GM21515 (cell line): Measurements from ENCODE around the gene KRTAP10-1.
"Not testable (repeated sequence)": the region's sequence is repeated elsewhere in the genome, so short reads cannot be mapped to it uniquely, and the experiment has no call there.

Source experiments
- ATAC-seq: cut with Tn5 transposase; IDR thresholded peaks from one replicate; pipeline ENCODE4 v1.9.1; 2021; ENCODE audit not compliant: unreplicated experiment

Gene KRTAP10-1

DNA sequence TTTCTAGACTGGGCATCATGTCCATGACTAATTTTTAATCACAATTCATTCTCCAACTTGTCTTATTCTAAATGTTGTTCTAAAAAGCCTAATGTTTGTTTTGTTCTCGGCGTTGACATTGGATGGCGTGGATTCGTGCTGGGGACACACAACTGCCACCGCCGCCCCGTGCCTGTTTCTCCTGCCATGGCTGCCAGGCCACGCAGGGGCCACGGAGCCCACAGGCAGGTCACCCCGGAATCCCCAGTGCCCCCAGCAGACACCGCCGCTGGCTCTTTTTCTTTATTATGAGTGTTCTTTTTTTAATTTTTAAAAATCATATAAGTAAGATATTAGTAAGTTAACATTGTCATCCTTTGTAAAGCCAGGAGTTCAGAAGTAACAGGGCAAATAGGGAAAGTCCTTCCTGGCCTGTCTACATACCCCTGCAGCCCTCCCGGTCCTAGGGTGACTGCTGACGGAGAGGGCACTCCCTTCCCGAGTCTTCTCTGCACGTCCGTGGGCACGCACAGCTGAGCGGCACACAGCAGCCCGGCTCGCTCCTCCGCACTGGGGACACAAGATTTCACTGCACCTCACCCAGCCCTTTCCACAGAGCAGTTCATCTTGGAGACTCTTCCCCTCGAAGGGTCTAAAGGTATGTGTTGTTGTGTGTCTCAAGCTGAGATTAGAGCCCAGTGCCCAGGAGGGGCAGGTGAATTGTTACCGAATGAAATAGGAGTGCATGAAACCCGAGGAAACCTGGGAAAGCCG, 32.1 kb downstream of the KRTAP10-1 start:
- ATAC-seq: no peak

DNA sequence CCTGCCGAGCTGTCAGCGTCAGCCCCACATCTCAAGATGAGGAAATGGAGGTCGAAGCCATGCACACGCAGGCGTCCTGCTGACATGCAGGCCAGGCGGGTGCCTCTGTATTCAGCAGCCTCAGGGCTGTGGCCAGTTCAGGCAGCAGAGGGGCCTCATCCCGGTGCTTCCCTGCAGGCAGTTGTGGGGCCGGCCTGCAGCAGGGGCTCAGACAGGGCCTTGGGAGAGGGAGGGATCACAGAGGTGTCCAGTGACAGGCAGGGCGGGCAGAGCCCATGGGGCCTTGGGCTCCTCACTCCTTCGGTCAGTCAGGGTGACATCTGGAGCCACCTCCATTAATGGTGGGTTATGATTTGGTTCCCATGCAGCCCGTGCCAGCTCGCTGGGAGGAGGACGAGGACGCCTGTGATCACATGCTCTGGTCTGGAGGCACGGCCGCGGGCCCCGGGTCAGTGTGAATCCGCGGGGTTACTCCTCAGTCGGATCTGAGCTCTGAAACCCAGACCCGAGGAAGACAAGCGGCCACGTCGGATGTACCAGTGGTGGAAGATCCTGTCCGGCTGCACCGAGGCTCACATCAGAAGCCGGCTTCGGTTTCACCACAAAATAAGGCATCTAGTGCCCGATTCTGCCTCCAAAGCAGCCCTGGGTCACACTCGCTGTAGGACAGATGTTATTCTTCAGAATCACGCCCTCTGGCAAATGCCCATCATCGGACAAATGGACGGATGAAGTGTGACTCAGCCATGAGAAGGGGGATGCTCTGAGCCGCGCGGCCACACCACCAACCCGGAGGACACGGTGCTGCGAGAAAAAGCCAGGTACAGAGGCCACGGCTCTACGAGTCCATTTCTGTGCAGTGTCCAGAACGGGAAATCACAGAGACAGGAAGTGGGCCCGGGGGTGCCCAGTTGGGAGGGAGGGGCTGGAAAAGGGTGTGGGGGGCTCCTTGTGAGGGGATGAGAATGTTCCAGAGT, 33.4 kb downstream of the KRTAP10-1 start:
- no peak for ATAC-seq

DNA sequence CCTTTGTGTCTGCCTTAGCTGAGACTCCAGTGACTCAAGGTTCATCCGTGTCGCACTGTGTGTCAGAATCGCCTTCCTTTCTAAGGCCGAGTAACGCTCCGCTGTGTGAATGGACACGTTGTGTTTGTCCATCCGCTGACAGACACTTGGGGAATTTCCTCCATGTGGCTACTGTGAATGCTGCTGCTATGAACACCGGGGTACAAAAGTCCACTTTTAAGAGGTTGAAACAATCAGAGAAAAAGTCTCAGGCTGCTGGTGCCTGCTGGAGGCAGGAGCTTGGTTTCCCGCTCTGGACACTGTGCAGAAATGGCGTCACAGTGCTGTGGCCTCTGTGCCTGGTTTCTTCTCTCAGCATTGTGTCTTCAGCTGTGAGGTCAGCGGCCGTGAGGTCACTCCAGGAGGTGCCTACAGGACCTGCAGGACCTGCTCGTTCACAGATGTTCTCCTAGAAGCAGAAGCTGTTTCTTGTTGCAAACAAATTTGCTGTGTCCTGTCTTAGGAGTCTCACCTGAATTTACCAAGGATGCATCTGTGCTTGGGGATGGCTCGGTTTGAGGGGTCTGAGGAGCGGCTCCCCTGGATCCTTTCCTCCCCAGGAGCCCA, 34.2 kb downstream of the KRTAP10-1 start:
- ATAC-seq: no peak

DNA sequence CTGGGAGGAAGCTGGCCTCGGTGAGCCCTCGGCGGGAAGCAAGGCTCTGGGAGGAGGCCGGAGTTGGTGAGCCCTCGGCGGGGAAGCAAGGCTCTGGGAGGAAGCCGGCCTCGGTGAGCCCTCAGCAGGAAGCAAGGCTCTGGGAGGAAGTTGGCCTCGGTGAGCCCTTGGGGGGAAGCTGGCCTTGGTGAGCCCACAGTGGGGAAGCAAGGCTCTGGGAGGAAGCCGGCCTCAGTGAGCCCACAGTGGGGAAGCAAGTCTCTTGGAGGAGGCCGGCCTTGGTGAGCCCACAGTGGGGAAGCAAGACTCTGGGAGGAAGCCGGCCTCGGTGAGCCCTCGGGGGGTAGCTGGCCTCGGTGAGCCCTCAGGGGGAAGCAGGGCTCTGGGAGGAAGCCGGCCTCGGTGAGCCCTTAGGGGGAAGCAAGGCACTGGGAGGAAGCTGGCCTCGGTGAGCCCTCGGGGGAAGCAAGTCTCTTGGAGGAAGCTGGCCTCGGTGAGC, 36.0 kb downstream of the KRTAP10-1 start:
- no peak for ATAC-seq

DNA sequence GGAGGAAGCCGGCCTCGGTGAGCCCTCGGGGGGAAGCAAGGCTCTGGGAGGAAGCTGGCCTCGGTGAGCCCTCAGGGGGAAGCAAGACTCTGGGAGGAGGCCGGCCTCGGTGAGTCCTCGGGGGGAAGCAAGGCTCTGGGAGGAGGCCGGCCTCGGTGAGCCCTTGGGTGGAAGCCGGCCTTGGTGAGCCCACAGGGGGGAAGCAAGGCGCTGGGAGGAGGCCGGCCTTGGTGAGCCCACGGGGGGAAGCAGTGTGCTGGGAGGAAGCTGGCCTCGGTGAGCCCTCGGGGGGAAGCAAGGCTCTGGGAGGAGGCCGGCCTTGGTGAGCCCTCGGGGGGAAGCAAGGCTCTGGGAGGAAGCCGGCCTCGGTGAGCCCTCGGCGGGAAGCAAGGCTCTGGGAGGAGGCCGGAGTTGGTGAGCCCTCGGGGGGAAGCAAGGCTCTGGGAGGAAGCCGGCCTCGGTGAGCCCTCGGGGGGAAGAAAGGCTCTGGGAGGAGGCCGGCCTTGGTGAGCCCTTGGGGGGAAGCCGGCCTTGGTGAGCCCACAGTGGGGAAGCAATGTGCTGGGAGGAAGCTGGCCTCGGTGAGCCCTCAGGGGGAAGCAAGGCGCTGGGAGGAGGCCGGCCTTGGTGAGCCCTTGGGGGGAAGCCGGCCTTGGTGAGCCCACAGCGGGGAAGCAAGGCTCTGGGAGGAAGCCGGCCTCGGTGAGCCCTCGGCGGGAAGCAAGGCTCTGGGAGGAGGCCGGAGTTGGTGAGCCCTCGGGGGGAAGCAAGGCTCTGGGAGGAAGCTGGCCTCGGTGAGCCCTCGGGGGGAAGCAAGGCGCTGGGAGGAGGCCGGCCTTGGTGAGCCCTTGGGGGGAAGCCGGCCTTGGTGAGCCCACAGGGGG, 36.7 kb downstream of the KRTAP10-1 start:
- not testable (repeated sequence) for ATAC-seq

DNA sequence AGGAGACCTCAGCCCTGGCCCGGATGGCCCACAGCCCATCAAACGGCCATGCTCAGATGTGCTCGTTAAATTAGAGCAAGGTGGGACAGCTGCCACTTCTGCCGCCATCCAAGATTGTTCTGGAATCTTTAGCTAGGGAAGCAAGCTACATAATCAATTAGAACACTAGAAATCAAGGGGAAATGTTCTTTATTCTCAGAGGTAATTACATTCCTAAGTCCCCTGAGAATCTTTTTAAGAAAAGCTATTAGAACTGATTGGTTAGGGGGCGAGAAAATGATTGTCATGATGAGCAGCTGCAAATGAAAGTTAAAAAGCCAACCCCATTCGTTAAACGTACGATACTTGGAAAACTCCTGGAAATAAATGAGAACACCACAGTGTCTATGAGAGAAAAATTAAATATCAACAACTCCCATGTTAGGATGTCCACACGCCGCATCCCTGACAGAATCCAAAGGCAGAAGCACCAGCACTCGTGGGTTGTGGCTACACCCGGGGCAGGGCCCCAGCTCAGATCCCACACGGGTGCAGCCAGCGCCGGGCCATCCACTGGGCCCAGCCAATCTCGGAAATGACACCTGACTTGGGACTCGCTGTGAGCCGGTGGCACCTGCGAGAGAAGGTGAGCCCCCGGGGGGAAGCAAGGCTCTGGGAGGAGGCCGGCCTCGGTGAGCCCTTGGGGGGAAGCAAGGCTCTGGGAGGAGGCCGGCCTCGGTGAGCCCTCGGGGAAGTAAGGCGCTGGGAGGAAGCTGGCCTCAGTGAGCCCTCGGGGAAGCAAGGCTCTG, 37.6 kb downstream of the KRTAP10-1 start:
- ATAC-seq: no peak

DNA sequence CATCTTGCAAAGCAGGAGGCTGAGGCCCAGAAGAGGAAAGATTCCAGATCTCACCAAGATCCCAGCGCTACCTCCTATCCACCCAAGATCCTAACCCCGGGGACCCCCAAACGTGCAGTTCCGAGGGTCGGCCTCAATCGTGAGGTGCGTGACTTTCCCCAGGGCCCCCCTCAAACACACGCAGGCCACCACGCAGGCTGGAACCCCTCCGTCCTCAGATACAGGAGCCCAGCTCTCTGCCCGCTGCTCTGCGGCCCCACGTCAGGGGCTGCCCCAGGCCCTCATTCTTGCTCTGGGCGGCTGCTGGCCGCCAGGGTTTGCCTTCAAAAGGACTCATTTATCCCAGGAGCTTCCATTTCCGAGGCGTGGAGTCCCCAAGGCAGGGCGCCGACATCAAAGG, 39.9 kb downstream of the KRTAP10-1 start:
- ATAC-seq: no peak

DNA sequence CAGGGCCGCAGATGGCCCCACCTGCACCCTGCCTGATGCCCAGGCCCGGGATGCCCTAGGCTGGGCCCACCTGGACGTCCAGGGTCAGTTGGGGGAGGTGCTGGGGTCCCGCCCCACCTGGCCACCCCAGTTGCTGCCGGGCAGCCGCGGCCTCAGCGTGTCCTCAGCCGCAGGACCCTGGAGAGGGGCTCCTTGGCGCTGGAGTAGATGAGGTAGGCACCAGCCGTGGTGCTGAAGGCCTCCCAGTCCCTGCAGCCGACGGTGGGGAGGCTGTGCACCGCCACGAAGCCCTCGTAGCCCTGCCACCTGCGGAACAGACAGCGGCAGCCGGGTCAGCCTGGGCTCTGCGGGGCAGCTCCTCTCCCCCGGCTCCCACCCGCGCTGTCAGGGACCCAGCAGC, 40.4 kb downstream of the KRTAP10-1 start:
- no peak for ATAC-seq

DNA sequence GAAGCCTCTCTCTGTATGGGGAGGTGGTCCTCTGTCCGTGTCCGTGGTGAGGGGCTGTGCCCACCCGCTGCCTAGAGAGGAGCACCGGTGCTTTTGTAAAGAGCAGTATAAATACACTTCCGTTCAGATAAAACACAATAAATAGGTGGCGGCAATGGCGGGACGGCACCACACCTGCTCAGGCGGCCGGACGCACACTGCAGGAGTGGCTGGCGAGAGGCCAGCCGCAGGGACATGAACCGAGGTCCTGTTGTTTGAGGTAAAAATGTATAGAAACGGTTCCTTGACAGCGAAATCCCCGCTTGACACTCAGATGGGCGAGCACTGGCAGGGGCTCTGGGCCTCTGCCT, 40.8 kb downstream of the KRTAP10-1 start:
- ATAC-seq: no peak

DNA sequence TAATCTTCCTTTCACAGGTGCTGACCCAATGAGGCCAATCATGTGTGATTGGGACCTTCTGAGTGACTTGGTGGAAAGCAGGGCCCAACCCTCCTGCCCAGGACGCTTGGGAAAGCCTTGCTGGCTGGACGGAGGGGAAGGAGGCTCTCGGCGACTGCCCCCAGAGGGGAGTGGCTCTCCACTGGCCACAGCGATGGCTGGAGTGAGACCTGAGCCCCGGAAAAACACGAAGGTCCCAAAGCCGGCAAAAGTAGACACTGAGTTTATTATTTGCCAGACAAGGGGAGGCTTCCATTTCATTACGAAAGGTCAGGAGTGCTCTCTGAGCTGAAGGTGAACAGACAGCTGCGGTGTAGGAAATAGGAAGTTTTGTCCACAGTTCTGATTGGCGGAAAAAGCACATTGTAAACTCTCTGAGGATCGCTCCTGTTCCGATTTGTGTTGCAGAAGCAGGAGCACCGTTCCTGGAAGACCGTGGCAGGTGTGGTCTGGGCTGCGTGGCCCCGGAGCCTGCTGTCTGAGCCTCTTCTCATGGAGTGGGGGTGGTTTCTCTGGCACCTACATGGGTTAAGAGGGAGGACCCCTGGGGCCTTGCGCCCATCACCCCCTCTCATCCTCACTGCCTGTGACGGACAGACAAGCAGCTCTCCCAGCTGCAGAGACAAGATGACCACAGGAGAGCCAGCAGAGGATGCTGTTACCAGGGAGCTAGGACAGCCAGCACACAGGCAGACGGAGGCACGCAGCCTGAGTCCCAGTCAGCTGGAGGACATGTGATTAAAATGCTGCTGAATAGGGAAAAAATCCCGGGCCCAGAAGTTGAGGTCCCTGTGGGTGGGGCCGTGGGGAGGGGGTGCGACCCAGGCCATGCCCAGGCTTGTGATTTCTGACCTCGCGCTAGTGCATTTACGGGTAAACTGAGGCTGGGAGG, 41.5 kb downstream of the KRTAP10-1 start:
- no peak for ATAC-seq

DNA sequence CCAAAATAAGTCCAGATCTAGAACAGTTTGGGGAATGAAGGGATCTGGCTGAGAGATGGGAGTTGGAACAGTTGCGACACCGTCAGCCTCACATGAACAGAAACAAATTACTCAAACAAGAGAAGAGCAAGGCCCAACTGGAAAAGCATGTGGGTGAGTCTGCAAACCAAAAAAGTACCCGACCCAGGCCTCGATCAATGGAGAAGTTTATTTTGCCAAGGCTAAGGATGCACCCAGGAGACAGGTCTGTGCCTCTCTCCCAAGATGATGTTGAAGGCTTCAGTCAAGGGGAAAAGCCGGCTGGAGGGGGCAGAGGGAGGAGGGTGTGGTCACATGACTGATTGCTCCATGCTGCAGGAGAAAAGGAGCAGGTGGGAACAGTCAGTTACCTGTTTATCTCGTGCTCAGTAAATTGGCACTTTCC, 42.3 kb downstream of the KRTAP10-1 start:
- ATAC-seq: no peak

DNA sequence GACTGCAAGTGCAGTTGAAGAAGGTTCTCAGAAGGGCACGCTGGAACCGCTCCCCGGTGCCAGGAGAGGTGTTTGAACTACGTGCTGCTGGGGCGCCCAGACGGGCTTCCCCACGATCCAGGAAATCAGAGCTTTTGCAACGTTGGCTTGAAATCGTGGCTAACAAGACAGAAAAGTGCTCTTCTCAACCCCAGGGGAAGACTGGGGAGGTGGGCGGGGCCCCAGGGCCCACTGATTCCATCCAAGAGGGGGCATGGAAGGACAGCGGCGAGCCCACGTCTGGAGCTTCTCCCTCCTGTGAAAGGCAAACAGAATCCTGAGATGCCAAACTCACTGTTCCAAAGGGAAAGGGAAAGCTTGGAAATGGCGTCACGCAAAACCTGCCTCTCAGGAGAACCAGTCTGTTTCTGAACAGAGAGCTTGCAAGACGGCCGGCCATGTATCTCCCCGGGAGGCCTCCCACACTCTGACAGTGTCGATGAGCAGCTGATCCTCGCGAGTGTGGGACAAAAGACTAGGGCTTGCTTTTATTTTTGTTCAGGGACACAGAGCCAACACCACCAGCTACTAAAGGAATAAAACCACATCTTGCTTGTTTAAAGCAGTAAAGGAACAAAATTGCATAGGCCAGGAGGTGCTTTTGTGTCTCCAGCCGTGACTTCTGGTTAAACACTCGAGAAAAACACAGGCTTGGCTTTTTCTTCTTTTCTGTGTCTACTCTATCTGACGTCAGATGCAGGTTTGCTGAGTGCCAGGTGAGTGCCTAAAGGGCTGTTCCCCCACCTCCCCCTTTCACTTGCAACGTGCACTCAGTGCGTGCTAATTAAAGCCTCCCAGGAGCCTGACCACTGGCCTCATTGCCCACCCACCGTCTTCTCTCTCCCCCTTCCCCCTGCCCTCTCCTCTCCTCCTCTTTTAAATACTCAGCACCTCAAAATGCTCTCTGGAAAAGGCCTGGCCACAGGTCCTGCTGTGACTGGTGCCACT, 43.1 kb downstream of the KRTAP10-1 start:
- ATAC-seq: no peak

DNA sequence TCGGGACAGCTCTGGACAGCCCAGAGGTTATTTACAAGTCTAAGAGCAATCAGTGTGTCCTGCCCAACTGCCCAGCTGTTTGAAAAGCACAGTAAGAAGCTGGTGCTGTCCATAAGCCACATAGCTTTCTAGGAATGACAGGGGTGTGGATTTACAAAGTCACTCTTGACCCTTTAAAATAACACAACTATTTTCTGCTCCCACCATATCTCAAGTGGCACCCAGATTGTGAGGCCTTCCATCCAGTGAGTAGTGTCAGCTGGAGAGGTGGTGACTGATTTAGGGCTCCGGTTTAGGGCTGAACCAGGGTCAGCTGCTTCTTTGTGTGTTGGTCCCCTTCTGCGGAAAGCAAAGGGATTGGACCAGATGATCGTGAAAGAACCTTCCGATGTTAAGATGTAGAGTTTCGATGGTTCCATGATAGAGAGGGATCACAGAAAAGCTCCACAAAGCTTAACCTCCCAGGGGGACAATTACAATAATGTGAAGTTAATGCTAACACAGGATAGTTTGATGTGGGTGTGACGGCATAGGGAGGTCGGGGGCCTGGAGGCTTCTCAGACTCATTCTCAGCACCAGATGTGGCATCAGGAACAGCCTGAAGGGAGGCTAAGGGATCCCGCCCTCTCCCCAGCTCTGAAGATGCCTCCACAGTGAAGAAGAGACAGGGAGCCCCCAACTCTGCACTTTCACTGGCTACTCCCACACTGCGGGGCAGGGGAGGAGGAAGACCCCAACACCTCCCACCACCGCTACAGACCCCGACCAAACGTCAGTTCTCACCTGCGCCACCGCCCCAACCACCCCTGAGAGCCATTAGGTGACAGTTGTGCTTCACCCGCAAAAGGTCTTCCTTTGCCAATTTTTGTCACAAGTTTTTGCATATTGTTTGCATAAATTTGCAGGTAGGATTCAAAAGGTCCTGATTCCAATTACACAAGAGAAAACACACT, 44.1 kb downstream of the KRTAP10-1 start:
- ATAC-seq: no peak

DNA sequence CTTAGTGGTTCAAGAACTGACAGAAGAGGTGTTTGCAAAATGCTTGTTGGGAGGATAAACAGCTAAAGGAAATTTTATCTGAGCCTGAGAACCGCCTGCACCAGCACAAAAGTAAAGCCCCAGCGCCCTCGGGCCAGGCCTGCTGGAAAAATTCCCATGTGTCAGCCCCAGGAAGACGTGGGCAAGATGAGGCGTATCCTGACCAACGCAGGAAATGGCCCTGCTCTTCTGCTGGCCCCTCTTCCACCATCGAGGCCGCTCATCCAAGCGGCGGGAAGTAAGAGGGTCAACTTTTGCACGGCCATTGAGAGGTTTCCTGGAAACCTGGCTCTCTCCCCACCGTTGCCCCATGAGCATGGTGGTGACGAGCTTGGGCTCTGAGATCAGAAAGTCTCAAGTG, 45.0 kb downstream of the KRTAP10-1 start:
- no peak for ATAC-seq

DNA sequence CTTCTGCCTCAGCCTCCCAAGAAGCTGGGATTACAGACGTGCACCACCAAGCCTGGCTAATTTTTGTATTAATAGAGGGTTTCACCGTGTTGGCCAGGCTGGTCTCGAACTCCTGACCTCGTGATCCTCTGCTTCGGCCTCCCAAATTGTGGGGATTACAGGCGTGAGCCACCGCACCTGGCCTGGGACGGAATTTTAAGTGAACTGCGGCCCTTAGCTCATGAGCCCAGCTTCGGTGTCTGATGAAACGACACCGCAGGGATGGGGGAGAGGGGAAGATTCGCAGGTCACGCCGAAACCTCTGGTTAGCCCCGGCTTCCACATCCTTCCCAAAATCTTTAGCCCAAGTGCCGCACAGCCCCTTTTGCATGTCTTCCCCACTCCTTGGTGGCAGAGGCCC, 45.6 kb downstream of the KRTAP10-1 start:
- no peak for ATAC-seq
